GM19035 (cell line): ENCODE data around the gene CAMKMT.
"Not testable (repeated sequence)": the region's sequence is repeated elsewhere in the genome, so short reads cannot be mapped to it uniquely, and the experiment has no call there.

ENCODE experiments used
- ATAC-seq: cut with Tn5 transposase; IDR thresholded peaks from one replicate; pipeline ENCODE4 v1.9.1; 2021; ENCODE audit not compliant: unreplicated experiment

The CAMKMT gene

DNA sequence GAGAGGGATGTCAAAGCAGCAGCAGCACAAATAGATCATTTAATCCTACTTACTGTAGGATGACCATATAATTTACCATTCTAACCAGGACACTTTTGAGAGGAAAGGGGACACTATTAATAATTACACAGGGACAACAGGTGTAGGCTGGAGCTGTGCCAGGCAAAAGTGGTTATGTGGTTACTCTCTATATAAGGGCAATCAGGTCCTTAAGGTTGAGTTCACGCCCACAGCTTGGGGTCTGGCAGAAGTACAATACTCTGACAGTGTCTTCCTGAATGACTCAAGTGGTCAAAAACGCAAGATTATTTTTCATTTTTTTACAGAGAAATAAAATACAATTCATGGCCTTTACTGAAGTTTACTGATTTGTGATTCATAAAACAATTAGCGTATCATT is 3.2 kb upstream of the CAMKMT start:
- no peak for ATAC-seq

DNA sequence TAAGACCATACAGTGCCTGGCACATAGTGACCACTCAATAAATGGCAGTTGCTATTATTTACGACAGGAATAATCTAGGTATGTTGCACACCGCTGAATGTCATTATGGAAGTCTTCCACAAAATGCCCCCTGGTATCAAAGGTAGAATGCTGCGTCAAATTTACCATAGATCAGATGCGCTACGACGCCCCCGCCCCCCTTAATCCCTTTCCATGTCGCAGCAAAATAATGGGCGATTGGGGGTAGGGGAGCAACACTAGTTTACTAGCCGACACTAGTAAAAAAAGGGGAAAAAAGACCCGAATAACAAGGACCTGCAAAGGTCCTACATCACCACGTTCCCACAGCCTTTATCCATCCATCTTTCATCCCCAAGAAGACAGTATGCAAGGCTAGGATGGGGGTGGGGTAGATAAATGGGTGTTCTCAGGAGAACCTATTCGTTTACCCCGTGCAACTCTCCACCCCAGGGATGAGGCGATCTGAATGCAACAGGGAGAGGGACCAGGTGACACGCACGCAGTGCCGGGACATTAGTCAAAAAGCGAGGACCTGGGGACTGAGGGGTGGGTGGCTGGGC is 908 bp upstream of the CAMKMT start:
- no peak for ATAC-seq

DNA sequence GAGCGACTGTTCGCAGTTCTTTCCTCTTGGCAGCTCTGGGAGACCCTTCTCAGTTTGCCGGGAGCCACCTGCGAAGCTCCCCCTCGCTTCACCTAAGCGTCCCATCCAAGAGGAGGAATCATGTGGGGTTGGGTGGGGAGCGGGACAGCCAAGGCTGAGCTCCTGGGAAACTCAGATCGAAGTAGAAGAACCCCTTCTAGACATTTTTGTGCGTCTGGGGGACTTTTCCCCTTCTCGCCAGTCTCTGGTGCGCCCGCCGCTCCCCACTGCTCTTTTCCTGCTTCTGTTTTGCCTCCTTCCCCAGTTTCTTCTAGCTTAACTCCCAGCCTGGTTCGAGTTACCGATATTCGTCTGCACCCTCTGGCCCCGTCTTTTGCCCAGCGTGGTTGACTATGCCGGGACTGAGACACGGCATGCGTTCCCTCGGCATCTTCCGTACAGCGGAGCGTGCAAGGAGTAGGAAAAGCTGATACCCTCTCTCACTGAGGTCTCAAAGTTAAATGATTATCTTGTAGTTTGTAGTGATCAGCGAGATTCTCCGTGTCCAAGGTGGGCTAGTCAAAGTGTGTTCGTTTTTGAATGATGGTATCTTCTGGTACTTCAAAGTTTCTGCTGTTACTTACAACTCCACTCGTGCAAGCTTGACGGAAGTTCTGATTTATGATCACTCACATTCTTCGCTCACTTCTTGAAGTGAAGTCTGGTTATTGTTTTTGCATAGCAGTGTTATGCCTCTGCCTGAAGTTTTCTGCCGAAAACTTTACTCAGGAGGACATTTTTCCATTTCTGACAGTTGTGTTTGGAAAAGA is 664 bp downstream of the CAMKMT start:
- peak; percentile 16 for ATAC-seq

DNA sequence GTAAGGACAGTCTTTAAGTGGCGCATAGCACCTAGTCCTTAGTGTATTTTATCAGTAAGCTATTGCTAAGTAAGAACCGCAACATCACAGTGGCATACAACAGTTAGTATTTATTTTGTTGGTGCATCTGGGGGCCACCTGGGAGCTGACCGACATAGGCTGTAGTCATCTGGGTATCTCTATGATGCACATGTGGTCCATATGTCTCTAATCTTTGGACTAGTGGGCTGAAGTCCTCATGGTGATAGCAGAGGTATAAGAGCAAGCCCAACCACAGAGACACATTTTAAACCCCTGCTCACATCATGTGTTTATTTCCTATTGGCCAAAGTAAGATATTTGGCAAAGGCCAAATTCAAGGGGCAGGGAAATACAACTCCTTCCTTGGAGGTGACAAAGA is 2.9 kb downstream of the CAMKMT start:
- no peak for ATAC-seq

DNA sequence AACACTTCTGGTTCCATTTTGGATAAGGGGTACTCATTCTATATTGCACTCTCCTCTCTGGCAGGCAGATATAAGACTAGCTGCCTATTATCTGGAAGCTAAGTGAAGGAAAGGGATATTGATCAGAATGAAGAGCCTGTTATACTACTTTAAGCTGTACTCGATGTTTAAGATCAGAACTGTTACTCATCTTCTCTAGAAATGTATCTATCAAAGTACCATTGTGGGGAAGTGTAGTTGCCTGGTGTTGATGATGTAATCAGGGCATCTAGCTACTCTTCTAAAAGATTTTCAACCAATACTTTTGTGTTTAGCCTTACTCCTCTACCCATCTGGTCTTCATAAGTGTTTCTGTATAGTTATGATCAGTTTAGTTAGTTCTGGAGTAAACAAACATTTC is 5.8 kb downstream of the CAMKMT start:
- no peak for ATAC-seq

DNA sequence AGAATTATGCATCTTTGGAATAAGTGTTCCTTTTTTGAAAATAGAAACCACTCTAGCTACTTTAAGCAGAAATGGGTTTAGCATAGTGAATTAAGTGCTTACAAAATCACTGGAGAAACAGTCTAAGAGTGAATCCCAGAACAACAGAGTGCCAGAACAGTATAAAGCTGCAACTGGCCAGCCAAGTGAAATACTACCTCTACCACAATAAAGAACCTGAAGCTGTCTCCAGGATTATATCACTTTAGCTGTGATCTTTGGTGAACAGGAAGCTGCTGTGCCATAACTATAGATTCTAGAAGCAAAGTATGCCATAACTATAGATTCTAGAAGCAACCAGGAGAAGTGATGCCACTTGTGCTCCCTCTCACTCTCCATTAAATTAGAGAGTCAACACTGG is 7.6 kb downstream of the CAMKMT start:
- ATAC-seq, result no peak

DNA sequence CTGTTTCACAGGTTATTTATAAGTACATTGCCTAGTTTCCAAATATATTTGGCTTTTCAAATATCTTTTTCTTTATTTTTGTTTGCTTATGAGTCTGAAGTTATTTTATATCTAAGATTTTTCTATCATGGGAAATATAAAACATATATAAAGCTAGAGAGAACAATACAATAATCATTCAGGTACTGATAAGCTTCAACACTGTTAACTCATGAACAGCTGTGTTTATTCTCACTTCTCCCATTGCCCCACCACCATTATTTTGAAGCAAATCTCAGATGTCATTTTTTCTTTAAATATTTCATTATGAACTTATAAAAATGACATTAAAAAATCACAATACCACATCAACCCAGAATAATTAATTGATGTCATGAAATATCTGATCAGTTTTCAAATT is 9.7 kb downstream of the CAMKMT start:
- no peak for ATAC-seq

DNA sequence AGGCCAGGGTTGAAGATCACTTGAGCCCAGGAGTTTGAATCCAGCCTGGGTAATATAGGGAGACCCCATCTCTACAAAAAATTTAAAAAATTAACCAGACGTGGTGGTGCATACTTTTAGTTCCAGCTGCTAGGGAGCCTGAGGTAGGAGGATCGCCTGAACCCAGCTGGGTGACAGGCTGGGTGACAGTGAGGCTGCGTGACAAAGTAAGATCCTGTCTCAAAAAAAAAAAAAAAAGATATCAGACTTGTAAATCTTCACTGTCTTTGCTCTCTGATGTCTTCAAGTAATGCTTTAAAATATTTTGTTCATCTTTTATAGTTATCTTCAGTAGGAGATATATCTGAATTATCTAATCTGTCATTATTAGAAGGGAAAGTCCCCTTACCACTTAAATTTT is 10.5 kb downstream of the CAMKMT start:
- ATAC-seq, result no peak

DNA sequence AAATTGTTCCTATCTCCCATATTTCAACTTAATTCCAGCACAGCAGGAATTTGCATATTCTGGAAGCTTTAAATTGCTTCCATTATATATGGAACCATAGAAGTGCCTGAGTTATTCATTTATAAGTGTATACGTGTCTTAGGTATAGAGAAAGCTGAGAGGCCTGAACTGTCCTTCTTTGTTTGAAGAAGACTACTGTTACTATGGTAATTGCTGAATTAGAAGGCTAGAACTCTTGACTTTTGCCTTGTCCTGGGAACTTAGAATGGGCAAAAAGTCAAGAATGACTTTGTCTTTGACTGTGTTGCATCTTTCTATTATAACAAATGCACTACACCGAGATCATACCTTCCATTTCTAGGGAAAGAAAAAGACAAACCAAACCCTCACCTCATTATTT is 15.7 kb downstream of the CAMKMT start:
- no peak for ATAC-seq

DNA sequence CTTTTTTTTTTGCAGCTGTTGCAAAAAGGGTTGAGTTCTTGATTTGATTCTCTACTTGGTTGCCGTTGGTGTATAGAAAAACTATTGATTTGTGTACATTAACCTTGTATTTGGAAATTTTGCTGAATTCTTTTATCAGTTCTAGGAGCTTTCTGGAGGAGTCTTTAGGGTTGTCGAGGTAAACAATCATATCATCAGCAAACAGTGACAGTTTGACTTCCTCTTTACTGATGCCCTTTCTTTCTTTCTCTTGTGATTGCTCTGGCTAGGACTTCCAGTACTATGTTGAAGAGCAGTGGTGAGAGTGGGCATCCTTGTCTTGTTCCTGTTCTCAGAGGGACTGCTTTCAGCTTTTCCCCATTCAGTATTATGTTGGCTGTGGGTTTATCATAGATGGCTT is 23.5 kb downstream of the CAMKMT start:
- ATAC-seq, result not testable (repeated sequence)

DNA sequence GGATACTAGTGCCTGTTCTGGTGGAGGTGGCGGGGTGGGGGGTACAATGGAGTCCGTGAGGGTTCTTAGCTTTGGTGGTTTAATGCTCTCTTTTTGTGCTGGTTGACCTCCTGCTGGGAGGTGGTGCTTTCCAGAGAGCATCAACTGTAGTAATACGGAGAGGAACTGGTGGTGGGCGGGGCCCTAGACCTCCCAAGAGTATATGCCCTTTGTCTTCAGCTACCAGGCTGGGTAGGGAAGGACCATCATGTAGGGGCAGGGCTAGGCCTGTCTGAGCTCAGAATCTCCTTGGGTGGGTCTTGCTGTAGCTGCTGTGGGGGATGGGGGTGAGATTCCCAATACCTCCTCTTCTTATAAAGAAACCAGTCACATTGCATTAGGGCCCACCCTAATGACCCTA is 27.1 kb downstream of the CAMKMT start:
- ATAC-seq, result no peak

DNA sequence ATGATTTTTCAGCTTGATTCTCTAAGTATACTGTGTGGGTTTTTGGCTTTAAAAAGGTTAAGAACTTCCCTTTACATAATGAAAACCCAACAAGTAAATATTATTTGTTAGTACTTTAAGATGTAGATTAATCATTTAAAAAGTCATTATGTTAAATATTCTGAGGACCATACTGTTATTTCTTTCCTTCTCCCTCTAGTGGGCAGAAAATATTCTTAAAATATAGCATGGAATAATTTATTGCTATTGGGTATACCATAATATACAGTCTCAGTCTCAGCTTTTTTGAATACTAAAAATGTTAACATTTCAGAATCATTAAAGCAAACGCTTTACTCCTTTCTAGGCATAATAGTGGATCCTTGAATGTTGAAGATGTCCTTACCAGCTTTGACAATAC is 28.1 kb downstream of the CAMKMT start:
- no peak for ATAC-seq

DNA sequence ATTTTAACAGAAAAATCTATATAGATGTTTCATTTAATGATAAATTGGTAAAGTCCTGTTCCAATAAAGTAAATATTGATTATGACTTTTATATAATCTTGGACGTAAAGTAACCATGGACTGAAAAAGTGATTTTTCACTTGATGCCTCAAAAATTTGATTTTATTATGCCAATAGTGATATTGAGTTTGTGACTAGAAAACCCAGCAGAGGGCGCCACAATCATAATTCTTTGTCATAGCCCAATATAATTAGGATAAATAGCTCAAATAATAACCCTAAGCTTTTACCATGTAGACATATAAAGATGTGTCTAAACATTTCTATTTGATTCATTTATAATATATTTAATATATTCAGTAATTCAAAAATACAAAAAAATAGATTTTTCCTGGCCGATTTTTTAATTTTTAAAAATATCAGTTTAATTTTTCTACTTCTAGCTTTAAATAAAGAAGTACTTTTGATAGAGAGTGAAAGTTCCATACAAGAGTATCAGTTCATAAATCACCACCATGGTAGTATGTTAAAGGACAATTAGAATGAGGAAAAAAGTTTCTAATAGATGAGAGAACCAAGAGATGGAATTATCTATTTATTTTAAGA is 30.7 kb downstream of the CAMKMT start:
- no peak for ATAC-seq

DNA sequence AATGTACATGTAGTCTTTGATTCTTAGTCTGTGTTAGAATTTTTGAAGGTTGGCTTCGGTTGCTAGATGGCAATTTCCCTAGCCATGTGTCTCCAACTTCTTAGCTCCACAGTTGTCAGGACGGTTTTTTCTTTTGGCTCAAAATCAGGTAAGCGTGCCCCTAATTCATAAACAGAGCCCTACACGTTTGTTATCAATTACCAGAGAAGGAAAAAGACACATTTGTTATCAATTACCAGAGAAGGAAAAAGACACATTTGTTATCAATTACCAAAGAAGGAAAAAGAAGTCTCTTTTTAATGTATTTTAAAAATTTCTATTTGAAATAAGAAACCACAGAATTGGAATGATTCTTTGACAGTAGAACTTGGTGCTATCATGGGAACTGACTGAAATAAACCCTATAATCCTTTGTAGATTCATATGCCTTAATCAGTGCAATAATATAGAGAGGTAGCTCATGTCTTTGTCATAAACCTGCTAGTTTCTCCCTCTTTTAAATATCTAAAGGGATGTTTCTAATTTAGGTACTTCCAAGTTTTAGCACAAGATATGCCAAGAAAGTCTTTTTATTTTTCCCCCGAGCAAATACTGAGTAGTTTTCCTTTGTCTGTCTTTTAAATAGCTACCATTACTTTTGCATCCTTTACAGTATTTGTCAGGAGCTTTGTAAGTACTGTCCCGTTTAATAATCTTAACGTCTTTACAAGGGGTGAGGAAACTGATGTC is 35.9 kb downstream of the CAMKMT start:
- no peak for ATAC-seq

DNA sequence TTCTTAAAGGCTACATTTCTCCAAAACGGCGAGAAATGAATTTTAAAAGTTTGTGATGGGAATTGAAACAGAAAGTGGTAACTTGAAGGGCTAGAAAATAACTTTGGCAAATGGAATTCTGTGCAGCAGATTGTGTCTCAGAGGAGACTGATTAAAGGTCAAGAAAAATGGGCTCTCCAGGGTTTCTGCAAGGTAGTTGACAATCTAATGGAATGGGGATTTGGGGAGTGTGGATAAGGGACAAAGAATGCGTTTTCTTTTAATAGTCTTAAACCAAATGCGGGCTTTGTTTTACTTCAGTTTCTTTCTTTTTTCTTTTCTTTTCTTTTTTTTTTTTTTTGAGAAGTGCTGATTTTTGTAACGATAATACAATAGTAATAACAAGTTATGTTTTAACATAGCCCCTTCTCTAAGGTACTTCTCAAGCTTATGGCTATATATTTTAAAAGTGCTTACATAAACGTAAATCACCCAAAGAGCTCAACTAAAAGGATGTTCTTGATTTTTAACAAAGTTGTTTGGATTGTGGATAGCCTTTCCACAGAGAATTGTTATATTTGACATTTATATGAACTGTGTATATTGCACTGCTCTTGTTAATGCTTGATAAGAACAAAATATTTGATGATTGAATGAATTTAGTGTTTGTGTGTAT is 36.6 kb downstream of the CAMKMT start:
- no peak for ATAC-seq

DNA sequence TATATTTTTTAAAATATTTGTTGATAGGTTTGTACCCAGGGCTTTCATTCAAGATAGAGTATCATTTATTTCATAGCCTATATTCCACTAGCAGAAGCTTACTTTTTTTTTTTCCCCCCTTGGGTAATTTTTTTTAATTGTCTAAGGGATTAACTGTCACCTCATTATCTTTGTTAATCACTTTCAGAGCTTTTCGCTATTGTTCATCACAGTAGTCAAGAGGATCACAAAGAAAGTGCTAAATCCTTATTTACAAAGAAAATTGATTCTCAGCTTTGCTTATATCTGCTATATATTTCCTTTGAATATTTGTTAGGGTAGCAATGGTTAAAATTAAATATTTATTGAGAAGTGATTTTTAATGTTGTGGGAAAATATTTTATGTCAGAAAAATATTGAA is 59.0 kb downstream of the CAMKMT start:
- ATAC-seq, result no peak

DNA sequence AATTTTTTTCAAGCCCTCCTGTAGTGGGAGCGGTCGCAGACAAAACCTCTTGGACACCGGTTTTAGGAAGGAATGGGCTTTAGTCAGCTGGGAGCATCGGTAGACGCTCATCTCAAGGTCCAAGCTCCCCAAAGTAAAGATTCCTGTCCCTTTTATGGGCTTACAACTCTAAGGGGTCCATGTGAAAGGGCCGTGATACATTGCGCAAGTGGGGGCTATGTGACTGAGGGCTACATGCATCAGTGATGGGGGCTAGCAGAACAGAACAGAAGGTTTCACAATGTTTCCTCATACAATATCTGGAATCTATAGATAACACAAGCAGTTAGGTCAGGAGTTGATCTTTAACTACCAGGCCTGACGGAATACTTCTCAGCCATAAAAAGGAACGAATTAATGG is 62.5 kb downstream of the CAMKMT start:
- no peak for ATAC-seq

DNA sequence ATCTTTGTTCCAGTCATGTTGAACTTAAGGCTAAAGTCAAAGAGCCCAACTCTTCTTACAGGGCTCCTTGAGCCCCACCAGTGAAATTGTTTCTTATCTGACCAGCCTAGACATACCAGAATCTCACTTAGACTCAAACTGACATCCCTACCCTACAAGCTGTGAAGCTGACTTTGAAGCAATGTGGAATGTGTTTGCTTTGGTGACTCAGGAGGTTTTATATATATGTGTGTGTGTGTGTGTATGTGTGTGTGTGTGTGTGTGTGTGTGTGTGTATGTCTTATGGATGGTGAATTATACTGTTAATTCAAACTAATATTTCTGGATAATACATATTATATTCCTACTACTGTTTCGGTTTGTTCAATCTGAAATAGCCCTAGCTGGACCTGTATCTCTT is 67.3 kb downstream of the CAMKMT start:
- ATAC-seq, result no peak

DNA sequence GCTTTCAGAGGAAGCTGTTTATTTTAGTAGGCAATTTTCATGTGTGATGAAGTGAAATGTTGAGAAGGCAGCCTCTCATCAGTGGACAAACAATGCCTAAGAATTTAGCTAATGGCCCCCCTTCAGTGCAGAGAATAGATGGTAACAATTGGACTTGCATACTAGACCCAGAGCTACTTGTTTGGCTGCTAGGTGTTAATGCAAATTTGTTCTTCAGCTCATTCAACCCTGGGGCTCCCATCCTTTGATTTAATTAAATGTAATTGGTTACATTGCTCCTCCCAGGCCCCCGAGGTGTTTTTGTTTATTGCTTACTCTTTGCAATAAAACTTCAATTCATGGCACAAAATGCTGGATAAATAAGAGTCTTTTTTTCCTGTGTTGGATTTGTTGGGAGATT is 68.6 kb downstream of the CAMKMT start:
- no peak for ATAC-seq

DNA sequence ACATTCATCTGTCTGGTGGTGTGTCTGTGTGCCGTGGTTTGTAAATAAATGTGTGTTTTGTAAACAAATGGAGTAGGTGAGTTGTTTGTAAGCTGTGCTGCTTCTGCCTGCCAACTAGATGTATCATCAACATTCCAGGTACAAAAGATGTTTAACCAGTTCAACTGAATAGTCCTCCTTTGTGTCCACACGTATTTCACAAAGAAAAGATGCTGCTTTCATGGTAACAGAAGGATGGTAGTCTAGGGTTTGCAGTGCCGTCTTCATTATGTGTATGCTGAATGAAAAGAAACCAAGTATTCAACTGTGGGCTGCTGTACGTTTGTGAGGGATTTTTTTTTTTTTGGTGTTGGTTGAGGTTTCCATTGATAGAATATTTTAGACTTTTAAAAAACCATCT is 72.1 kb downstream of the CAMKMT start:
- no peak for ATAC-seq

DNA sequence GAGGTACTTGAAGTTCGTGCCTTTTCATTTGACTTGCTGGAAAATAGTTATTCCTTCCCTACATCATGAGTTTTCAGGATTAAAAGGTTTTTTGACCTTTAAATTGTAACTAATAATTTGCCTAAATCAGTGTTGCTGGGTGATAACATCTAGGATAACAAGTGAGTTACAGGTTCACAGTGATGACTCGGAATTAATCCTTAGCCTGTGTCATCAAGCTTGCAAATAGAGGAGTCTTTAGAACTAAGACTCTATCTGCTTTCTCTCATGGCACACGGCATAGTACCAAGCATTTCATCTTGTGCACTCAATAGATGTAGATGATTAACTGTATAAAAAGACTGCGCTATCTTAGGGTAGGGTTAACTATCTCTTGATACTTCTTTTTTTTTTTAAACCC is 79.5 kb downstream of the CAMKMT start:
- no peak for ATAC-seq
